H1 (cell line): ENCODE measurements around the gene GBE1. TPM values are rescaled to one million over a fixed set of nuclear protein-coding genes. Genes with fewer than 3 reads are reported as not detected.

Experiments
- E2F6 ChIP-seq: IDR thresholded peaks from 2 replicates; pipeline ENCODE4 v1.6.1; 2012; ENCODE audit warnings: inconsistent platforms
- RFX5 ChIP-seq: IDR thresholded peaks from 2 replicates; pipeline ENCODE4 v1.6.1; 2011; ENCODE audit warnings: low read depth, low read length, improper control_type of control experiment, borderline replicate concordance
- SIRT6 ChIP-seq: IDR thresholded peaks from one replicate; pipeline ENCODE4 v1.7.1; 2012; ENCODE audit warnings: low read length, inconsistent platforms
- polyA plus RNA-seq, 7 experiments: library from polyadenylated mRNA; depleted of rRNA in 3 of 7; stranded (reverse) in 5 of 7; unstranded in 2 of 7; fragments of >200 nt in 5 of 7; fragments of 200-250 nt in 2 of 7; gene quantifications; 1 replicate in 5 of 7; 2 replicates in 1 of 7; 4 replicates in 1 of 7; pipeline versions ENCODE4 v1.2.1 to v1.2.3, GENCODE V29; 2011 to 2013; ENCODE audit warnings: missing spikeins in 2 of 7, mixed read lengths in 2 of 7
- total RNA-seq: library from RNA; stranded (reverse); fragmentation: NEBNext Ultra II Directional; extraction: Animal tissue kit (Norgen Biotek cat#: 25700); gene quantifications from 2 replicates; pipeline ENCODE4 v1.2.1, GENCODE V29; 2021

The GBE1 gene
- total and polyA plus RNA-seq, 2 of the 8 experiments (the other 6 are each of a cell fraction or from before 2014, with no cell fraction given): 3.3 to 7.3 TPM

- no peak for TF ChIP-seq E2F6
- TF ChIP-seq RFX5: no peak
- no peak for TF ChIP-seq SIRT6
Observed at GRCh38 chr3:81778678-81779182, 17.3 kb upstream of the GBE1 start (continued).
